NCI-H82 (cell line): ENCODE results near the gene DNAH6.
"Not testable (repeated sequence)": the region's sequence is repeated elsewhere in the genome, so short reads cannot be mapped to it uniquely, and the experiment has no call there.

ENCODE experiments used
- DNase-seq: peaks from one replicate; lab custom pipeline; 2025; lab: John Stamatoyannopoulos, UW

Gene DNAH6

GRCh38 chr2:84841577-84841976, 325.3 kb downstream of the DNAH6 start:
- no peak for DNase-seq

- DNase-seq = no peak
These were observed 327.8 kb downstream of the DNAH6 start for GRCh38 chr2:84844141-84844540.

- DNase-seq = peak; percentile 83
These were observed 329.9 kb downstream of the DNAH6 start for GRCh38 chr2:84846041-84846663.

GRCh38 chr2:84846741-84847142, 330.4 kb downstream of the DNAH6 start:
- no peak for DNase-seq

GRCh38 chr2:84847326-84848050, 331.2 kb downstream of the DNAH6 start:
- DNase-seq = no peak

- no peak for DNase-seq
These were observed 333.1 kb downstream of the DNAH6 start for GRCh38 chr2:84849271-84849952.

- no peak for DNase-seq
These were observed 334.2 kb downstream of the DNAH6 start for GRCh38 chr2:84850471-84850870.

- DNase-seq = no peak
These were observed 335.6 kb downstream of the DNAH6 start for GRCh38 chr2:84851876-84852275.

GRCh38 chr2:84854850-84855249, 338.6 kb downstream of the DNAH6 start:
- DNase-seq = no peak

- no peak for DNase-seq
These were observed 339.4 kb downstream of the DNAH6 start for GRCh38 chr2:84855731-84856130.

GRCh38 chr2:84856787-84857186, 340.5 kb downstream of the DNAH6 start:
- no peak for DNase-seq

GRCh38 chr2:84857566-84857965, 341.3 kb downstream of the DNAH6 start:
- no peak for DNase-seq

GRCh38 chr2:84858123-84858522, 341.8 kb downstream of the DNAH6 start:
- peak; percentile 27 for DNase-seq

GRCh38 chr2:84858937-84859336, 342.6 kb downstream of the DNAH6 start:
- DNase-seq = no peak

GRCh38 chr2:84861539-84861938, 345.2 kb downstream of the DNAH6 start:
- no peak for DNase-seq

GRCh38 chr2:84862006-84862405, 345.7 kb downstream of the DNAH6 start:
- no peak for DNase-seq

- peak; percentile 30 for DNase-seq
These were observed 349.0 kb downstream of the DNAH6 start for GRCh38 chr2:84865181-84865783.

GRCh38 chr2:84866122-84866521, 349.8 kb downstream of the DNAH6 start:
- DNase-seq = no peak

- not testable (repeated sequence) for DNase-seq
These were observed 352.0 kb downstream of the DNAH6 start for GRCh38 chr2:84868327-84868726.
